Activated CD4-positive, CD25-positive, alpha-beta regulatory T cell treated with anti-CD3 and anti-CD28 coated beads, Interleukin-2, amount 50 U/mL, for 24 hours (primary cell): ENCODE results near the gene NSMF.
"Not testable (repeated sequence)": the region's sequence is repeated elsewhere in the genome, so short reads cannot be mapped to it uniquely, and the experiment has no call there.

ENCODE experiments used
- ATAC-seq, 2 donors: fragments of 150-1000 bp; cut with Tn5 transposase; one replicate each; pipeline ENCODE4 v1.10.0; 2021; ENCODE audit warnings: mild to moderate bottlenecking in 1 of 2, moderate library complexity in 1 of 2

The NSMF gene

GRCh38 chr9:137474271-137474670, 15.1 kb upstream of the NSMF start:
- no peak for ATAC-seq

- no peak for ATAC-seq
Measured at GRCh38 chr9:137470785-137471184, 11.7 kb upstream of the NSMF start.

GRCh38 chr9:137467896-137468295, 8.8 kb upstream of the NSMF start:
- no peak for ATAC-seq

GRCh38 chr9:137467161-137467581, 8.0 kb upstream of the NSMF start:
- ATAC-seq, result no peak

- ATAC-seq, result not testable (repeated sequence)
Measured at GRCh38 chr9:137466389-137467085, 7.4 kb upstream of the NSMF start.

- no peak for ATAC-seq
Measured at GRCh38 chr9:137465720-137466388, 6.7 kb upstream of the NSMF start.

GRCh38 chr9:137465000-137465719, 6.0 kb upstream of the NSMF start:
- ATAC-seq, result no peak

GRCh38 chr9:137464291-137464999, 5.3 kb upstream of the NSMF start:
- no peak for ATAC-seq

GRCh38 chr9:137463931-137464290, 4.8 kb upstream of the NSMF start:
- no peak for ATAC-seq

- ATAC-seq, result no peak
Measured at GRCh38 chr9:137462986-137463930, 4.1 kb upstream of the NSMF start.

GRCh38 chr9:137462396-137462985, 3.4 kb upstream of the NSMF start:
- ATAC-seq, result no peak

GRCh38 chr9:137461663-137462395, 2.7 kb upstream of the NSMF start:
- ATAC-seq, result peak; percentile 74 to 75

GRCh38 chr9:137461316-137461662, 2.2 kb upstream of the NSMF start:
- ATAC-seq, result no peak

GRCh38 chr9:137460363-137461315, 1.5 kb upstream of the NSMF start:
- no peak for ATAC-seq

GRCh38 chr9:137459601-137460362, 648 bp upstream of the NSMF start:
- no peak for ATAC-seq

GRCh38 chr9:137458194-137459151, 661 bp downstream of the NSMF start:
- peak; percentile 8 to 10 for ATAC-seq

- no peak for ATAC-seq
Measured at GRCh38 chr9:137457406-137458193, 1.5 kb downstream of the NSMF start.
